Cortex of kidney (tissue), 1 donor: Measurements from ENCODE around the gene SLC31A1.

Experiments
- DNase-seq: peaks from one replicate; lab custom pipeline; 2025; lab: John Stamatoyannopoulos, UW

SLC31A1 gene

DNA sequence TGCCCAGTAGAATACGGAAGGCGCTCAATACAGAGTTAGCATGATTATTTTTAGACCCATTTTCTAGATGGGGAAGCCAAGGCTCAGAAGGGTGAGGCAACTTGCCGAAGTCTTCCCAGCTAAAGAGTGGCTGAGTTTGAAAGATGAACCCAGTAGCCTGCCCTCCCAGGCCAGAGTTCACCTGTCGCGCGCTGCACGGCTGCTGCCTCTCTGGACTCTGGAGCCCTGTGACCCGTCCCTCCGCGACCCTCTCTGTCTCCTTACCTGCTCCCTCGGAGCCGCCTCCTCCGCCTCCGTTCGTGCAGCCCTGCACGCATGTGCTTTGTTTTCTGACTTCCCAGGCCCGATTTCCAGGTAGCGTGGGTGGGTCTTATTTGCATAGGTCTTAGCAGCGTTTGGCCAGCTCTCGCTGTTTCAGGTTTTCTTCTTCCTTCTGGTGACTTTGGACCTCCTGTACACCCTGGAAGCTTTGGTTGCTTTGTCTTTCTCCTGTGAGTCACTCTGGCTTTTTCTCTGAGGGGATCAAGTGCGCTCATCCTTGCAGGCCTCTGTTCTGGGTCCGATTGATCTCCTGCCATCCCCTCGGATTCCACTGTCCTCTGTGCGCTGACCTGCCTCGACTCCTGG, 81.6 kb downstream of the SLC31A1 start, which contains the start of gene RNF183:
Gene RNF183, minus strand, starts transcription at position 585 of the 627 bp plus-strand sequence. CDS start 5,192 bp downstream, outside the sequence.
- no peak for DNase-seq

DNA sequence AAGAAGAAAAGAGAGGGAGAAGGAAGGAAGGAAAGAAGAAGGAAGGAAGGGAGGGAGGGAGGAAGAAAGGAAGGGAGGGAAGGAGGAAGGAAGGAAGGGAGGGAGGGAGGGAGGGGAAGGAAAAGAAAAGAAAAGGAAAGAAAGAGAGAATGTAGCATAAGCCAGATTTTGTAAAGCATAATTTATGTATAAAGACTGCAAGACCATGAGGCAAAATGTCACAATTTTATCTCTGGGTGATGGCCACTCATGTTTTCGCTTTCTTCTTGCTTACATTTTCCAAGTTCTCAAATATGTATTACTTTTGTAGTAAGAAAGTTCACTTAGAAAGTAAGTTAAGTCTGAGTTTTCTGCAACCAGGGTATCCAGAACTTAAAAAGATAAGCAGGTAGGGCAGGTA, 85.2 kb downstream of the SLC31A1 start:
- DNase-seq = no peak

DNA sequence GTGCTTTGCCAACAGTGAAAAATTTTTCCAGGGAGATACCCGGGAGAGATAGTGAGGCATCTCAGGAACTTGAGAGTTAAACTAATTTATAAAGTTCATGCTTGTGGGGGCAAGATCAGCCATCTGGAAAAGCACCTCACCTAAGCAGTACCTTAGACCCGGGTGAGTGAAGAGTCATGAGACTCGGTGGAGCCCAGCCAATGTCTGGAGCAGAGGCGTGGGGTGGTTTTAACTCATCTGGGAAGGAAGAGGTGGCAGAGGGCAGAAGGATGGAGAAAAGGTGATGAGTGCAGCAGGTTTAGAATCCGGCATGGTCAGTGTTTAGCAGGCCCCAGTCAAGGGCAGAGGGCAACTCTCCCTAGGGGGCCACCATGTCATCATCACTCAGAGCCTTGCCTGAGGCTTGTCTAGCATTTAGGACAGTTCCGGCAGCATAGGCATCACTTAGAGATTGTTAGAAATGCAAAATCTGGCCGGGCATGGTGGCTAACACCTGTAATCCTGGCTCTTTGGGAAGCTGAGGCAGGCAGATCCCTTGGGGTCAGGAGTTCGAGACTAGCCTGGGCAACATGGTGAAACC, 86.1 kb downstream of the SLC31A1 start:
- no peak for DNase-seq

- DNase-seq = no peak
Measured at GRCh38 chr9:113309204-113309813, 88.0 kb downstream of the SLC31A1 start.

- DNase-seq = no peak
Measured at GRCh38 chr9:113310538-113310937, 89.2 kb downstream of the SLC31A1 start.

GRCh38 chr9:113311961-113312360, 90.6 kb downstream of the SLC31A1 start:
- no peak for DNase-seq

GRCh38 chr9:113313261-113313660, 91.9 kb downstream of the SLC31A1 start:
- DNase-seq = no peak
